HTR-8/SVneo (cell line): Measurements from ENCODE around the gene C16orf95.

Experiments used
- DNase-seq: peaks from one replicate; pipeline ENCODE4 v3.0.0; 2011; ENCODE audit warnings: low spot score, mixed read lengths; ENCODE audit not compliant: insufficient read length
- FAIRE-seq: peaks from 2 replicates; lab custom pipeline; 2011; peaks lifted over from hg19 to GRCh38; lab: Jason Lieb, UNC

Gene C16orf95

GRCh38 chr16:87319997-87320491 is 2.9 kb upstream of the C16orf95 start:
- no peak for FAIRE-seq
- no peak for DNase-seq

- FAIRE-seq = no peak
- DNase-seq = no peak
Measured at GRCh38 chr16:87319011-87319410, 1.8 kb upstream of the C16orf95 start.

GRCh38 chr16:87317750-87318644 is 805 bp upstream of the C16orf95 start:
- DNase-seq (peak; percentile 54), FAIRE-seq (no peak)

- FAIRE-seq (no peak), DNase-seq (no peak)
Measured at GRCh38 chr16:87316450-87316922, 706 bp downstream of the C16orf95 start.

- DNase-seq (no peak), FAIRE-seq (no peak)
Measured at GRCh38 chr16:87314990-87315420, 2.2 kb downstream of the C16orf95 start.

- DNase-seq (no peak), FAIRE-seq (no peak)
Measured at GRCh38 chr16:87312008-87312407, 5.2 kb downstream of the C16orf95 start.

- DNase-seq (no peak), FAIRE-seq (no peak)
Measured at GRCh38 chr16:87311387-87311786, 5.8 kb downstream of the C16orf95 start.

GRCh38 chr16:87310610-87311009 is 6.6 kb downstream of the C16orf95 start:
- no peak for DNase-seq
- FAIRE-seq = no peak

GRCh38 chr16:87309620-87310525 is 7.3 kb downstream of the C16orf95 start:
- FAIRE-seq (no peak), DNase-seq (no peak)

GRCh38 chr16:87308826-87309225 is 8.4 kb downstream of the C16orf95 start:
- no peak for FAIRE-seq
- DNase-seq = no peak

GRCh38 chr16:87306516-87306915 is 10.7 kb downstream of the C16orf95 start:
- DNase-seq = no peak
- no peak for FAIRE-seq

GRCh38 chr16:87305505-87306391 is 11.4 kb downstream of the C16orf95 start:
- no peak for DNase-seq
- no peak for FAIRE-seq

GRCh38 chr16:87304951-87305350 is 12.2 kb downstream of the C16orf95 start:
- DNase-seq (no peak), FAIRE-seq (no peak)

GRCh38 chr16:87303962-87304521 is 13.2 kb downstream of the C16orf95 start:
- FAIRE-seq (no peak), DNase-seq (no peak)

GRCh38 chr16:87303431-87303930 is 13.7 kb downstream of the C16orf95 start:
- no peak for FAIRE-seq

GRCh38 chr16:87298857-87299465 is 18.2 kb downstream of the C16orf95 start:
- FAIRE-seq = no peak

More at GRCh38 chr16:87303431-87303930, 13.7 kb downstream of the C16orf95 start:
- DNase-seq = peak; percentile 59

GRCh38 chr16:87297918-87298631 is 19.1 kb downstream of the C16orf95 start:
- FAIRE-seq (peak; percentile 51), DNase-seq (peak; percentile 60)

More at GRCh38 chr16:87298857-87299465, 18.2 kb downstream of the C16orf95 start:
- no peak for DNase-seq

- no peak for FAIRE-seq
- no peak for DNase-seq
Measured at GRCh38 chr16:87297407-87297806, 19.8 kb downstream of the C16orf95 start.
